ENCODE results near the gene ANKRD12. TPM values are rescaled to one million over a fixed set of nuclear protein-coding genes. Genes with fewer than 3 reads are reported as not detected.

Gene ANKRD12
- total RNA-seq, 4 donors from 2014 or later: 43.5 to 59.7 (median 52.7) TPM

DNA sequence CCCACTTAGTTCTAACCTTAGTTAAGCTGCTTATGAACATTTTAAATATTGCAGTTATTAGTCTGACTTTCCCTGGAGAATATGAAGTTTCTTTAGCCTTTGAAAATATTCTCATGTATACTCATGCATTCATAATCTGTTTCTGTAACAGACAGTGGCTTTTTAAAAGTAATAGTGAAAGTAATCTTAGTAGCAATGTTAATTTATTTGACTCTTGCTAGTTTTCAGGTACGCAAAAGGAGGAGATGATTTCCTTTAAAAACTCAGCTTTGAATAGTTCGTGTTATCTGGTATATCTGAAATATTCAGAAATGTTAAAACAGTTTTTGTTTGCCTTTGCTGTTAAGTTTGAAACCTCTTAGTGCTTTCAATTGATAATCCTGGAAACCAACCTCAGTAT lies 3.8 kb downstream of the ANKRD12 start:
- WGBS, 2 donors: 41 to 46% methylated on average over 2 of the region's 2 CpGs
- no peaks in the 10 kb centered on the region for H3K36me3 ChIP-seq
- H3K9me3 ChIP-seq: no peaks in the 10 kb centered on the region
- H3K4me3 ChIP-seq: no peak overlapping the region
- H3K27me3 ChIP-seq: no peaks in the 10 kb centered on the region
- H3K27ac ChIP-seq: peak overlapping the region in 3 of 4 donors; percentile 88 to 100 (median 90)
- DNase-seq (ENCODE audit: low spot score in 2 of 2): no peak
- no peak for TF ChIP-seq EP300 (IDR thresholded peaks at IDR 0.05)
- TF ChIP-seq CTCF (IDR thresholded peaks at IDR 0.05): no peak
- TF ChIP-seq POLR2A (IDR thresholded peaks at IDR 0.05): no peak
- peaks cover 4 to 80% (median 47%) of the 10 kb centered on the region in 4 donors for H3K4me1 ChIP-seq

DNA sequence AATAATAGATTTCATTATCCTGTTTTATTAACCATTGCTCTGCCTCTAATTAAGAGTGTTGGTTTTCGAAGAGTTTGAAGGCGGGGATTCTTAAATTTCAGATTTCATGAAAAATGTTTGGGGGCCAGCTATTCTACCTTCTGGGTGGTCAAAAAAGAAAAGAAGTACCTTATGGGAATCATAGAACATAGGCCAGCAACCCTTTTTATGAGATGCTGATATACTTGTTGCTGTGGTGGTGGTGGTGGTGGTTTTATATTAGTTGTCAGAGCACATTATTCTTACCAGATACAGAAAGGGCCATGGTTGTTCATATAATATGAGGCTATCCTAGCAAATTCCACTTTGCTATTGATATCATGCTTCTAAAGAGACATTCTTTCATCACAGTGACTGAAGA lies 4.4 kb downstream of the ANKRD12 start:
- Histone ChIP-seq H3K4me1 (peaks cover 4 to 80% (median 50%) of the 10 kb centered on the region in 4 donors), H3K36me3 (no peaks in the 10 kb centered on the region), H3K9me3 (no peaks in the 10 kb centered on the region), H3K27me3 (no peaks in the 10 kb centered on the region), H3K4me3 (no peak overlapping the region), H3K27ac (peak overlapping the region in 2 of 4 donors; percentile 88 to 100)
- TF ChIP-seq POLR2A (IDR thresholded peaks at IDR 0.05) (no peak), CTCF (IDR thresholded peaks at IDR 0.05) (no peak), EP300 (IDR thresholded peaks at IDR 0.05) (no peak)
- DNase-seq (ENCODE audit: low spot score in 2 of 2): no peak
- 89 to 95% methylated on average over 2 of the region's 2 CpGs for WGBS, 2 donors

- H3K27me3 ChIP-seq: no peaks in the 10 kb centered on the region
- peaks cover 4 to 99% (median 67%) of the 10 kb centered on the region in 4 donors for H3K4me1 ChIP-seq
- H3K4me3 ChIP-seq: no peak overlapping the region
- H3K27ac ChIP-seq: peak overlapping the region in 3 of 4 donors; percentile 7 to 26 (median 10)
- no peaks in the 10 kb centered on the region for H3K36me3 ChIP-seq
- no peaks in the 10 kb centered on the region for H3K9me3 ChIP-seq
- no peak for DNase-seq (ENCODE audit: low spot score in 2 of 2)
- 62 to 68% methylated on average over 1 of the region's 1 CpG for WGBS, 2 donors
- TF ChIP-seq EP300 (IDR thresholded peaks at IDR 0.05): no peak
- TF ChIP-seq CTCF (IDR thresholded peaks at IDR 0.05): no peak
- TF ChIP-seq POLR2A (IDR thresholded peaks at IDR 0.05): no peak
Measured at GRCh38 chr18:9146224-9146623, 9.6 kb downstream of the ANKRD12 start.

DNA sequence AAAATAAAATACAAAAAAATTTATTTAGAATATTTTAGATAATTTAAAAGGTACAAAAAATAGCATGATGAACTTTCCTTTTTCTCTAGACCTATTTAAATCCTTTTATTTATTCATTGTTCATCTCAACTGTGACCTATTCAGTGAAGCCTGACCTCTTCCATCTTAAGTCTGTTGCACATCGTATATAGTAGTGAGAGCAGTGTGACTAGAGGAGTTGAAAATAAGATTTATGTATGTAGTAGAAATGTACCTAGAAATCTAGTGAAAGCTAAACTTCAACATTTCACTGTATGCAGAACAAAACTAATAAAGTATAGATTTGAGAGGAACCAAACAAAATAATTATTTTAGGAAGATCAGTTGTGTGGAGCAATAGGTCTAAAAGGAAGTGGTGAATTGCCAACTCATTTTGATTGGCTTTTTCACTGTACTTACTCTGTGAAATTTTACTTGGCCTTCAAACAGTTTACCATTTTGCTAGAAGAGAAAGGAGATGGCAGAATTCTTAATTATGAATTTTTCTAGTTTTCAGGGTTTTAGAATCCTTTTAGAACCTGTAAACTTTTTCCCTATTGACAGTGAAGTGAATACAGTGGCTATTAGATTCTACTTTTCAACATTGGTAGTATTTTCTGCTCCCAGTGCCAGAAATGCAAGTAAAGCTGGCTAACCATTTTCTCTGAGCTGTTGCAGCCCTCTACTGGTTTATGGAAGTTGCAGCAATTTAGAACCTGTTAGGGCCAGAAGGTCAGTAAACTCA lies 11.0 kb downstream of the ANKRD12 start:
- DNase-seq (ENCODE audit: low spot score in 2 of 2): peak in 1 of 2 donors; percentile 15
- H3K36me3 ChIP-seq: no peaks in the 10 kb centered on the region
- WGBS, 2 donors: 5 to 14% methylated on average over 1 of the region's 1 CpG
- H3K4me3 ChIP-seq: no peak overlapping the region
- peaks cover 4 to 99% (median 66%) of the 10 kb centered on the region in 4 donors for H3K4me1 ChIP-seq
- no peaks in the 10 kb centered on the region for H3K9me3 ChIP-seq
- TF ChIP-seq EP300 (IDR thresholded peaks at IDR 0.05) (peak in 1 of 2 donors; percentile 47), POLR2A (IDR thresholded peaks at IDR 0.05) (no peak), CTCF (IDR thresholded peaks at IDR 0.05) (peak; percentile 51 to 78 (median 71))
- H3K27ac ChIP-seq: peak overlapping the region in 2 of 4 donors; percentile 61 to 62
- H3K27me3 ChIP-seq: no peaks in the 10 kb centered on the region

DNA sequence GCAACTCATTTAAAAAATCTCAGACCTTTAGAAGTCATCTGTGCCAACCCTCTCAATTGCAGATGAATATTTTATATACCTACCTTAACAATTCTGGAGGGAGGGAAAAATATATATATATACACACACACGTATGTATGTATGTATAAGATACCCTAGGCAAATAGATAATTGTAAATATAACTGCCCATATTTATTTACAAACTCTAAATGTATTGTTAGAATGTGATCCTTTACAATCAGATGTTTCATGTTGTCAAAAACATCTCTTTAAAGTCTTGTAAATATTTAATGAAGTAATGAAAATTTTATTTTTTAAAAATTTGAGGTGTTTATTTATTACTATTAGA lies 11.6 kb downstream of the ANKRD12 start:
- peaks cover 4 to 99% (median 68%) of the 10 kb centered on the region in 4 donors for H3K4me1 ChIP-seq
- H3K36me3 ChIP-seq: no peaks in the 10 kb centered on the region
- peak overlapping the region in 1 of 4 donors; percentile 61 for H3K27ac ChIP-seq
- DNase-seq (ENCODE audit: low spot score in 2 of 2): no peak
- TF ChIP-seq POLR2A (IDR thresholded peaks at IDR 0.05) (no peak), EP300 (IDR thresholded peaks at IDR 0.05) (no peak), CTCF (IDR thresholded peaks at IDR 0.05) (no peak)
- no peaks in the 10 kb centered on the region for H3K27me3 ChIP-seq
- H3K4me3 ChIP-seq: no peak overlapping the region
- no peaks in the 10 kb centered on the region for H3K9me3 ChIP-seq
- 41 to 43% methylated on average over 1 of the region's 1 CpG for WGBS, 2 donors

All from tibial nerve (tissue), 4 donors.